ENCODE data around the gene TBX20.
"Not testable (repeated sequence)": the region's sequence is repeated elsewhere in the genome, so short reads cannot be mapped to it uniquely, and the experiment has no call there.

TBX20 gene

GRCh38 chr7:35229116-35229780 is 24.7 kb downstream of the TBX20 start:
- H3K4me1 Mint-ChIP-seq; H3K27ac Mint-ChIP-seq (ENCODE audit: low read depth); H3K4me3 Mint-ChIP-seq; ATAC-seq (replicated peaks; ENCODE audit: extremely low read depth, poor library complexity, severe bottlenecking); H3K36me3 Mint-ChIP-seq (ENCODE audit: insufficient read depth); DNase-seq (ENCODE audit: low spot score in 2 of 2); H3K9me3 Mint-ChIP-seq: not testable (repeated sequence)
- H3K27me3 Mint-ChIP-seq = peaks cover 13% of the 10 kb centered on the region

- ATAC-seq (replicated peaks; ENCODE audit: extremely low read depth, poor library complexity, severe bottlenecking) = not testable (repeated sequence)
Measured at GRCh38 chr7:35228496-35229051, 25.3 kb downstream of the TBX20 start.

GRCh38 chr7:35227438-35227837 is 26.5 kb downstream of the TBX20 start:
- not testable (repeated sequence) for H3K27ac Mint-ChIP-seq (ENCODE audit: low read depth); DNase-seq (ENCODE audit: low spot score in 2 of 2)
- H3K27me3 Mint-ChIP-seq = peaks cover 30% of the 10 kb centered on the region

More at GRCh38 chr7:35228496-35229051, 25.3 kb downstream of the TBX20 start:
- not testable (repeated sequence) for H3K36me3 Mint-ChIP-seq (ENCODE audit: insufficient read depth); H3K9me3 Mint-ChIP-seq; H3K4me3 Mint-ChIP-seq; DNase-seq (ENCODE audit: low spot score in 2 of 2); H3K4me1 Mint-ChIP-seq; H3K27ac Mint-ChIP-seq (ENCODE audit: low read depth)
- H3K27me3 Mint-ChIP-seq = peaks cover 19% of the 10 kb centered on the region

GRCh38 chr7:35222445-35222844 is 31.5 kb downstream of the TBX20 start:
- H3K4me1 Mint-ChIP-seq; H3K27ac Mint-ChIP-seq (ENCODE audit: low read depth); H3K9me3 Mint-ChIP-seq; ATAC-seq (replicated peaks; ENCODE audit: extremely low read depth, poor library complexity, severe bottlenecking); H3K4me3 Mint-ChIP-seq; DNase-seq (ENCODE audit: low spot score in 2 of 2); H3K36me3 Mint-ChIP-seq (ENCODE audit: insufficient read depth): not testable (repeated sequence)
- peaks cover 37% of the 10 kb centered on the region for H3K27me3 Mint-ChIP-seq

More at GRCh38 chr7:35227438-35227837, 26.5 kb downstream of the TBX20 start:
- ATAC-seq (replicated peaks; ENCODE audit: extremely low read depth, poor library complexity, severe bottlenecking); H3K4me3 Mint-ChIP-seq; H3K36me3 Mint-ChIP-seq (ENCODE audit: insufficient read depth); H3K9me3 Mint-ChIP-seq; H3K4me1 Mint-ChIP-seq: not testable (repeated sequence)

DNA sequence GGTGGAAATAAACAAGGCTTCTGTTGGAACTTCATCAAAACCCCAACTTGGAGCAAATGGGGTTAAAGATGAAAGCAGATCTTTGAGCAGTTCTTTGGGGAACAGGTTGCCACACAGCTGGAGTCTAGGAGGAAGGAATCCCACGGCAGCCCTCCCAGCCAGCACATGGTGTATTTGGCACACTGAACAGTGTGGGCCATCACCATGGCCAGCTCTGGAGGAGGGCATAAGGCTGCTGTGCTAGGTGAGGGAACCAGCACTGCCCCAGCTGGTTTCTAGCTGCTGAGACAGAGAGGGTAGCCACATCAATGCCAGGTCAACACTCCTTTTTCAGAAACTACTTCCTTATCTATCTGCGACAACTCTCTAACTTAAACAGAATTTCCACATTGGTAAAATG is 33.7 kb downstream of the TBX20 start:
- DNase-seq (ENCODE audit: low spot score in 2 of 2); H3K9me3 Mint-ChIP-seq; H3K27ac Mint-ChIP-seq (ENCODE audit: low read depth); ATAC-seq (replicated peaks; ENCODE audit: extremely low read depth, poor library complexity, severe bottlenecking); H3K4me1 Mint-ChIP-seq; H3K36me3 Mint-ChIP-seq (ENCODE audit: insufficient read depth); H3K4me3 Mint-ChIP-seq: not testable (repeated sequence)
- peaks cover 37% of the 10 kb centered on the region for H3K27me3 Mint-ChIP-seq

- H3K4me1 Mint-ChIP-seq; H3K27ac Mint-ChIP-seq (ENCODE audit: low read depth); H3K36me3 Mint-ChIP-seq (ENCODE audit: insufficient read depth); H3K4me3 Mint-ChIP-seq; DNase-seq (ENCODE audit: low spot score in 2 of 2); H3K9me3 Mint-ChIP-seq; ATAC-seq (replicated peaks; ENCODE audit: extremely low read depth, poor library complexity, severe bottlenecking): not testable (repeated sequence)
- peaks cover 28% of the 10 kb centered on the region for H3K27me3 Mint-ChIP-seq
Measured at GRCh38 chr7:35216033-35216432, 37.9 kb downstream of the TBX20 start.

GRCh38 chr7:35215063-35215462 is 38.8 kb downstream of the TBX20 start:
- not testable (repeated sequence) for H3K27ac Mint-ChIP-seq (ENCODE audit: low read depth); H3K9me3 Mint-ChIP-seq; H3K36me3 Mint-ChIP-seq (ENCODE audit: insufficient read depth); H3K4me1 Mint-ChIP-seq; DNase-seq (ENCODE audit: low spot score in 2 of 2); H3K4me3 Mint-ChIP-seq; ATAC-seq (replicated peaks; ENCODE audit: extremely low read depth, poor library complexity, severe bottlenecking)
- H3K27me3 Mint-ChIP-seq = peaks cover 19% of the 10 kb centered on the region

- not testable (repeated sequence) for DNase-seq (ENCODE audit: low spot score in 2 of 2); H3K9me3 Mint-ChIP-seq; H3K27ac Mint-ChIP-seq (ENCODE audit: low read depth); H3K4me3 Mint-ChIP-seq; ATAC-seq (replicated peaks; ENCODE audit: extremely low read depth, poor library complexity, severe bottlenecking); H3K4me1 Mint-ChIP-seq; H3K36me3 Mint-ChIP-seq (ENCODE audit: insufficient read depth); H3K27me3 Mint-ChIP-seq
Measured at GRCh38 chr7:35206924-35207323, 47.0 kb downstream of the TBX20 start.

DNA sequence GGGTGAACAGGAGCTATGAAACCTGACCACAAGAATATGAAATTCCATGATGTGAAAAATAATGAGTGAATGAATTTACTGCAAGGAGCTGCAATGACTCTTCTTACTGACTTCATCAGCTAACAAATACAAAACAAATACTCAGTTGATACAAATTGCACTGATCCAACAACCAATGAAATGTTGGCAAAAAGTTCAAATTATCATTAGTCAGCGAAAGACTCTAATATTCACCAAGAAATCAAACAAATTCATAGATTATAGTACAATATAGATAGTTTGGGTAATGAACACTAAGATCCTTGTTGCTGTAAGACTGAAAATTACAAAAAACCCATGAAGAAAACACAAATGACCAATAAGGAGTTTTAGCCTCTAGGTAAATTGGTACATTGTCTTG is 49.0 kb downstream of the TBX20 start:
- H3K9me3 Mint-ChIP-seq; ATAC-seq (replicated peaks; ENCODE audit: extremely low read depth, poor library complexity, severe bottlenecking); H3K27ac Mint-ChIP-seq (ENCODE audit: low read depth): not testable (repeated sequence)

GRCh38 chr7:35204031-35204430 is 49.9 kb downstream of the TBX20 start:
- H3K9me3 Mint-ChIP-seq; H3K27me3 Mint-ChIP-seq; H3K27ac Mint-ChIP-seq (ENCODE audit: low read depth); H3K36me3 Mint-ChIP-seq (ENCODE audit: insufficient read depth); ATAC-seq (replicated peaks; ENCODE audit: extremely low read depth, poor library complexity, severe bottlenecking); H3K4me1 Mint-ChIP-seq; H3K4me3 Mint-ChIP-seq; DNase-seq (ENCODE audit: low spot score in 2 of 2): not testable (repeated sequence)

More for the DNA sequence above, 49.0 kb downstream of the TBX20 start:
- not testable (repeated sequence) for H3K36me3 Mint-ChIP-seq (ENCODE audit: insufficient read depth); H3K4me1 Mint-ChIP-seq; H3K4me3 Mint-ChIP-seq; DNase-seq (ENCODE audit: low spot score in 2 of 2); H3K27me3 Mint-ChIP-seq

- not testable (repeated sequence) for H3K4me1 Mint-ChIP-seq; H3K4me3 Mint-ChIP-seq; ATAC-seq (replicated peaks; ENCODE audit: extremely low read depth, poor library complexity, severe bottlenecking); H3K27ac Mint-ChIP-seq (ENCODE audit: low read depth); DNase-seq (ENCODE audit: low spot score in 2 of 2); H3K36me3 Mint-ChIP-seq (ENCODE audit: insufficient read depth); H3K9me3 Mint-ChIP-seq
- H3K27me3 Mint-ChIP-seq = peaks cover 11% of the 10 kb centered on the region
Measured at GRCh38 chr7:35202353-35202752, 51.5 kb downstream of the TBX20 start.

GRCh38 chr7:35200170-35200569 is 53.7 kb downstream of the TBX20 start:
- H3K4me3 Mint-ChIP-seq; H3K9me3 Mint-ChIP-seq; H3K27ac Mint-ChIP-seq (ENCODE audit: low read depth); H3K36me3 Mint-ChIP-seq (ENCODE audit: insufficient read depth); H3K4me1 Mint-ChIP-seq; DNase-seq (ENCODE audit: low spot score in 2 of 2); ATAC-seq (replicated peaks; ENCODE audit: extremely low read depth, poor library complexity, severe bottlenecking): not testable (repeated sequence)
- peaks cover 32% of the 10 kb centered on the region for H3K27me3 Mint-ChIP-seq

- H3K4me1 Mint-ChIP-seq; H3K9me3 Mint-ChIP-seq; ATAC-seq (replicated peaks; ENCODE audit: extremely low read depth, poor library complexity, severe bottlenecking); H3K36me3 Mint-ChIP-seq (ENCODE audit: insufficient read depth); DNase-seq (ENCODE audit: low spot score in 2 of 2); H3K4me3 Mint-ChIP-seq; H3K27ac Mint-ChIP-seq (ENCODE audit: low read depth): not testable (repeated sequence)
- H3K27me3 Mint-ChIP-seq = peaks cover 46% of the 10 kb centered on the region
Measured at GRCh38 chr7:35198370-35199140, 55.3 kb downstream of the TBX20 start.
